SHP77 (cell line): Measurements from ENCODE around the gene NOP14.
"Not testable (repeated sequence)": the region's sequence is repeated elsewhere in the genome, so short reads cannot be mapped to it uniquely, and the experiment has no call there.

ENCODE experiments used
- DNase-seq, 2 experiments: peaks; one replicate each; lab custom pipeline; 2025; lab: John Stamatoyannopoulos, UW

The NOP14 gene

GRCh38 chr4:2963175-2963965 lies at the start of gene NOP14, which contains the start of gene GRK4:
TSS of gene NOP14 (minus strand) at chr4:2963406. CDS start at chr4:2963319, 87 bp downstream.
TSS of gene GRK4 (plus strand) at chr4:2963571. CDS start at chr4:2964071, 500 bp downstream.
- peak; percentile 88 to 93 for DNase-seq

DNA sequence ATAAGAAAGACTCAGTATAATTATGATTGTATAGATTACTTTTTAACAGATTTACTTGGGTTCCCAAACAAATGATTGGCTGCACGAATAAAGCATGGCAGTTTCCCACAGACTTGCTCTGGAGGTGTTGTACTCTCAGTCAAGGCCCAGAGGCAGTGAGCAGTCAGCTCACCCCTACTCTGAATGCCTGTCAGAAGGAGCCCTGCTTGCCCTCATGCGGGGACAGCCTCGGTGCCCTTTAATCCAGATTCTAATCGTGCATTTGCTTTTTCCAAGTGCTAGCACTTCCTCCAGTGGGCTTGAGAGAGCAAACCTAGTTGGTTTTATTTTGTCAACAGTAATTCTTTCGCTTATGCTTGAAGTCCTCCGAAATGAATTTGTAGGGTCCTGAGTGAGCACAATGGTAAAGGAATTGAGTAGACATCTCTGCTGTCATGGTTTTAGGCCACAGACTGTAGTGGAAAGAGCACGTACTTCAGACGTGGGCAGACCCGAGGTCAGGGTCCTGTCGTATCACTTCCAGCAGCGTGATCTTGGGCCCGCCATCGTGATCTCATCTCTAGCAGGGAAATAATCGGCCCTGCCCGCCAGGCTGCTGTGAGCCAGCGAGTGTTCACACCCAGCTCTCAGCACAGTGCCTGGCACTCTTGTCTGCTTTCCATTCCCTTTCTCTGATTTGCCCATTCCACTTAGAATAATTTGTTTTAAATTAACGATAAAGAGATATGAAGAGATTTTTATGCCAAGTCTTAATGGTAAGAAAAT lies 48.4 kb upstream of the NOP14 start:
- no peak for DNase-seq

DNA sequence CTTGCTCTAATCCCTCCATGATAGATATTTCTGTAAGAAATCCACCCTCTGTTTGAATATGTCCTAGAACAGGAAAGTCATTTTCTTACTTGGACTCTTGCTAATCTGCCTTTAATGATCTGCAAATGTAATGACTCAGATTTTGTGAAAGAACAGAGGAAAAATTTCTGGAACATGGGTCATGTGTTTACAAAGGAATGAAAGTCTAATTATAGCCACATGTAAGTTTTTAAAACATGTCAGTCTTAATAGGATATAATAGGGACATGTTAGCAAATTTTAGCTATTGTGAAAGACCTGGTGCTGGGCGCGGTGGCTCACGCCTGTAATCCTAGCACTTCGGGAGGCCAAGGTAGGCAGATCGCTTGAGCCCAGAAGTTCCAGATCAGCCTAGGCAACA lies 47.8 kb upstream of the NOP14 start:
- no peak for DNase-seq

DNA sequence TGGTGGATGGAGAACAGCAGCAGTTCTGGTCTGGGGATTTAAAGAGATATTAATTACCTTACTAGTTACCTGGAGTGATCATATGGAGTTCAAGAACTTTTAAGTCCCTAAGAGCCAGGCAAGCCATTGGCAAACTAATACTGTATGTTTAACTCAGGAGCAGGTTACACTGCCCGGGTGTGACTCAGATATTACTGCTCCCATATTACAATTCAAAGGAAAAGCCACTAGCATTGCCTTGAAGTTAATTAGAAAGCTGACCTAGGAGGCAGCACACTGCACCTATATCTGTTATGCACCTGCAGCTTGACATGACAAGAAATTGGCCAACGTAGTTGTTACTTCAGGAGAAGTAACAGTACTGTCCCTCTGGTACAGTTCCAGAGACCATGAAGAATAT lies 47.4 kb upstream of the NOP14 start:
- no peak for DNase-seq

DNA sequence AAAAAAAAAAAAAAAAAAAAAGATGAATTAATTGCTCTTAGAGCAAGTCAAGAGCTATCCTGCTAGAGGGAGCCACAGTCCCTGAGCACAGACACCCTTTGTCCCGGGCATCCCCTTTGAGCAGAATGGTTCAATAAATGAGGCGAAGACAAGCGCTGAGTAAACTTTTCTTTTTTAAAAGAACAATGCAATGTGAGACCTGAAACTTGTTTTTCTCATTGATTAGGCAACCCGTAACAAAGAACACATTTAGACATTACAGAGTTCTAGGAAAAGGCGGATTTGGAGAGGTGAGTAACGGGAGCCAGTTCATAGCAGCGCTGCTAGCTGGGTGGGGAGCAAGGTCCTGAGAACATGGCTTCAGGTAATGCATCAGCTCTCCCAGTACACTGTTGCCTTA lies 46.2 kb upstream of the NOP14 start:
- no peak for DNase-seq

GRCh38 chr4:3007724-3008123 lies 44.5 kb upstream of the NOP14 start:
- DNase-seq: no peak

GRCh38 chr4:2996415-2996814 lies 33.2 kb upstream of the NOP14 start:
- no peak for DNase-seq

DNA sequence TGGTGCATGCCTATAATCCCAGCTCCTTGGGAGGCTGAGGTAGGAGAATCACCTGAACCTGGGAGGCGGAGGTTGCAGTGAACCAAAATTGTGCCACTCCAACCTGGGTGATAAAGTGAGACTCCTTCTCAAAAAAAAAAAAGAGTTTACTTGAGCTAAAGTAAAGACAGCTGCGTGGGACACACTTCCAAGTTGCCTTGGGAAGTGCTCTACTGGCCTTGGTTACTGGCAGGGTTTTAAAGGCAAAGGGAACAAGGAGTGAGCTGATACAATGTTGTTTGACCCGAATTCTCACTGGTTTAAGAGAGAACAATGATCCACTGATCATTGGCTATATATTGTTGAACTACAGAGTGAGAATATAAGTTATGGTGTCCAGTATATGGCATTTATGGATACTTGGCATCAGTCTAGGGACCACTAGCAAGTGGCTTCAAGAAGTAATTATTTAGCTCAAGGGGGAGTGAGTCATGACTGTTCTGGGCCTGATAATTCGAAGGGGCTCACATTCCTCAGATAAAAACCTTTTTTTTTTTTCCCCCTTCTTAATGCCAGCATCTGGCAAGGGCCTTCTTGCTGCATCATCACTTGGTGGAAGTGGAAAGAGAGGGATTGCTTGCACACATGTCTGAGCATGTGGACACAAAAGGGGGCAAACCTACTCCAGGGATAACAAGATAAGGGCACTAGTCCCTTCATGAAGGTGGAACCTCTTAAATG lies 32.5 kb upstream of the NOP14 start:
- no peak for DNase-seq

DNA sequence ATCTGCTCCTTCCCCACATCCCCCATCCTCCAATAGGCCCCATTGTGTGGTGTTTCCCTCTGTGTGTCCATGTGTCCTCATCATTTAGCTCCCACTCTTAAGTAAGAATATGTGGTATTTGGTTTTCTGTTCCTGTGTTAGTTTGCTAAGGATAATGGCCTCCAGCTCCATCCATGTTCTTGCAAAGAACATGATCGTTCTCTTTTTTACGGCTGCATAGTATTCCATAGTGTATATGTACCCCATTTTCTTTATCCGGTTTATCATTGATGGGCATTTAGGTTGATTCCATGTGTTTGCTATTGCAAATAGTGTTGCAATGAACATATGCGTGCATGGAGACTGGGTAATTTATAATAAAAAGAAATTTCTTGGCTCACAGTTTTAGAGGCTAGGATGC lies 31.7 kb upstream of the NOP14 start:
- DNase-seq: no peak

- DNase-seq: no peak
These were observed 28.0 kb upstream of the NOP14 start for GRCh38 chr4:2991243-2991642.

GRCh38 chr4:2983715-2984114 lies 20.5 kb upstream of the NOP14 start:
- not testable (repeated sequence) for DNase-seq

GRCh38 chr4:2982012-2982411 lies 18.8 kb upstream of the NOP14 start:
- DNase-seq: no peak

DNA sequence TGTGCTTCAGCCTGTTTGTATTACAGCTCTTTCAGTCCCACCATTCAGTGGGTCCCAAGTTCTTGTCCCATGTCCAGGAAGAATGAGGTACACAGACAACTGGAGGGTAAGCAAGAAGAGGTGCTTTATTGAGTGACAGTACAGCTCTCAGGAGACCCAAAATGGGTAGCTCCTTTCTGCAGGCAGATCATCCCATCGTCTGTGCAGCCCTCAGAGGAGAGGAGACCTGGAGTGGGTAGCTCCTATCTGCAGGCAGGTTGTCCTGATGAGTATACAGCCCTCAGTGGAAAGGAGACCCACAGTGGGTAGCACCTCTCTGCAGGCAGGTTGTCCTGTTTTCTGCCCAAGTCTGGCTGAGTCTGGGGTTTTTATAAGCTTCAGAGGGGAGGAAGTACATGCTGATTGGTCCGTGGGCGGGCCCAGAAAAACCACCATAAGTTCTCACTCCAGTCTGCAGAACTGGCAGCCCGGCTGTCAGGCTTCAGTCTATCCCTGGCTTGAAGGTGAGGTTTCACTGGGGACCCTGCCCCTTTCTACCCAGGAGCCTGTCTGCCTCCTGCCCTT lies 18.1 kb upstream of the NOP14 start:
- DNase-seq: no peak

GRCh38 chr4:2977211-2978088 lies 14.2 kb upstream of the NOP14 start:
- DNase-seq: peak in 1 of 2 experiments; percentile 2

DNA sequence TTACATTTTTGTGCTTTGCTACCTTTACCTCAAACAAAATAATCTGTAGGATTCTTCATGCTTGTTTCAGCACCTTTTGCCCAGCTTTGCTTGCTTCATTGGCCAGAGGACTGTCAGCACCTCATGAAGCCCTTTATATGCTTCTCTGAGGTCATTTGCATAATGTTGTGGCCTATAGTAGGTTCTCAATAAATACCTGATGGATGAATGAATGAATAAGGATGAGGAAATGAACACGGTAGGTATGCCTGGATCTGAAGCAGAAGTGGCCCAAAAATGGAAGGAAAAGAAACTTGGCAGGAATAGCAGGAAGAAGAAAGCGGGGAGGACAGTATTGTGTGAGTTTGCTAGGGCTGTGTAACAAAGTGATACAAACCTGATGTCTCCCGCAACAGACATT lies 8.1 kb upstream of the NOP14 start:
- DNase-seq: no peak

- no peak for DNase-seq
These were observed 5.2 kb upstream of the NOP14 start for GRCh38 chr4:2968381-2968780.

- DNase-seq: no peak
These were observed 2.1 kb upstream of the NOP14 start for GRCh38 chr4:2965262-2965661.

DNA sequence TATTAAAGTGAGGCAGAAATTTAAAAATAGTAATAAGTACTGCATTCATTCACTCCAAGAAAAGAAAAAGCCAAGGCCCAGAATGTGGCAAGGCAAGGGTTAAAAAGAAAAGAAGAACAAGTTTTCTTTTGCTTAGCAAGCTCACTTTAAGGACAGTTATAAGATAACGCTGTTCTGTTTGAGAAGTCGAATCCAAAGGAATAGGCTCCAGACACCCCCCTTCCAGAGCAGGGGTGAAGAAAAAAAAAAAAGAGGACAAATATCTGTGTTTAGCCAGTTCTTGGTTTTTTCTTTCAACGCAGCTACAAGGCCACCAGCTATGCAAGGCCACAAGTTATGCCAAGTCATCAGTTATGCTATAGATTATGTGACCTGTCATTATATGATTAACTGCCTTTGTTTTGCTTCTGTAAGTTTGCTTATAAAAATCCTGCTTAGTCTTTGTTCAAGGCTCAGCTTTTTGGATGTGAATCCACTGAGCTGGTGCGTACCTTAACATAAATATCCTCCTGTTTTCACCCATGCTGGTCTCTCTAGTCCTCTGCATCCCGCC lies 1.6 kb upstream of the NOP14 start:
- no peak for DNase-seq

- no peak for DNase-seq
These were observed 813 bp upstream of the NOP14 start for GRCh38 chr4:2963966-2964471.

DNA sequence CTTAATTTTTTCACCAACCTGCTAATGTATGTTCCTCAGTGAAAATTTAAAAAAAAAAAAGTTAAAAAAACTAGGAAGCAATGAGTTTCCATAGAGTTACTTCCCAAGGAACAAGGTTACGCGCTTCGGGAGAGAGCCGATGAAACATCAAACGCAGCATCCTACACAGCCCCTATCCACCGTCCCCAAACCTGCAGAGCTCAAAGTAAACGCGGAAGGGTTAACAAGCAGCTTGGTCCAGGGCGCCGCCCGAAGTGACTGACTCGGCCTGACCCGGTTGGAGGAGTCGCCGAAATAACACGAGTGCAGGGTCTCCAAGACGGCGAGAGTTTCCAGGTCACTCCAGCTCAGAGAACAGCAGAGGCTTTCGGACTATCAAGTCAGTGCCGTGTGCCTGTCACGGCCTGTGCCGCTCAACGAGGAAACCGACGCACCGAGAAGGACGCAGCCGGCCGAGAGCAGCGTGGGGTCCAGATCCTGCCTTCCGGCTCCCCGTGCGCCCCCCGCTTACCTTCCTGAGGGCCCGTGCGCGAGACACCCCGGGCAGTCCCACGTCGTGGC lies 512 bp downstream of the NOP14 start:
- no peak for DNase-seq
